Caco-2 (cell line): ENCODE results near the gene MAP1A. TPM values are rescaled to one million over a fixed set of nuclear protein-coding genes. Genes with fewer than 3 reads are reported as not detected.
"Not testable (repeated sequence)": the region's sequence is repeated elsewhere in the genome, so short reads cannot be mapped to it uniquely, and the experiment has no call there.

Source experiments
- BruUV-seq: library from RNA; stranded (reverse); fragments of 400-500 nt; replicated peaks from 2 replicates; lab custom pipeline; 2021; lab: Mats Ljungman, UMichigan
- CTCF ChIA-PET: fragments of 300-600 bp; sonication (Branson Sonifier 250); formaldehyde crosslinking; loops from one replicate; lab custom pipeline; 2022; ENCODE audit warnings: antibody characterized with exemption; lab: Charles Lee
- POLR2A ChIA-PET: fragments of 300-600 bp; sonication (Branson Sonifier 250); formaldehyde crosslinking; loops from one replicate; lab custom pipeline; 2022; ENCODE audit warnings: antibody characterized with exemption; lab: Charles Lee
- DNase-seq, 2 experiments: peaks; one replicate each; pipeline versions ENCODE4 v3.0.0 to v3.0.0-alpha.2; 2020 to 2022
- H3K27me3 ChIP-seq: replicated peaks from 2 replicates; pipeline ENCODE4 v1.6.0; 2011; ENCODE audit warnings: low read length; ENCODE audit not compliant: control insufficient read depth, insufficient read depth
- H3K36me3 ChIP-seq: 2 replicates; pipeline ENCODE4 v1.5.1; 2011; ENCODE audit warnings: low read length; ENCODE audit not compliant: control insufficient read depth, insufficient read depth
- H3K4me1 ChIP-seq: fragments of 250-450 bp; sonication (Bioruptor Pico); 2 replicates; pipeline ENCODE4 v1.5.1; 2020; ENCODE audit warnings: mild to moderate bottlenecking
- H3K4me3 ChIP-seq: 2 replicates; pipeline ENCODE4 v1.5.1; 2011; ENCODE audit warnings: low read depth, mild to moderate bottlenecking, control low read depth, low read length
- H3K9me3 ChIP-seq: fragments of 250-450 bp; sonication (Bioruptor Pico); 2 replicates; pipeline ENCODE4 v1.5.1; 2020; ENCODE audit warnings: mild to moderate bottlenecking, moderate library complexity
- H3K27ac Mint-ChIP-seq: one replicate; pipeline ENCODE4 v1.8.0; 2022; ENCODE audit warnings: mixed read lengths; ENCODE audit not compliant: unreplicated experiment
- H3K27me3 Mint-ChIP-seq: one replicate; pipeline ENCODE4 v1.8.0; 2022; ENCODE audit warnings: mixed read lengths; ENCODE audit not compliant: insufficient read depth, unreplicated experiment
- H3K36me3 Mint-ChIP-seq: one replicate; pipeline ENCODE4 v1.8.0; 2022; ENCODE audit warnings: mild to moderate bottlenecking, mixed read lengths; ENCODE audit not compliant: insufficient read depth, unreplicated experiment
- H3K4me1 Mint-ChIP-seq: one replicate; pipeline ENCODE4 v1.8.0; 2022; ENCODE audit warnings: low read depth, mixed read lengths; ENCODE audit not compliant: unreplicated experiment
- H3K4me3 Mint-ChIP-seq: one replicate; pipeline ENCODE4 v1.8.0; 2022; ENCODE audit warnings: mild to moderate bottlenecking, moderate library complexity, mixed read lengths; ENCODE audit not compliant: unreplicated experiment
- H3K9me3 Mint-ChIP-seq: one replicate; pipeline ENCODE4 v1.8.0; 2022; ENCODE audit warnings: mixed read lengths; ENCODE audit not compliant: unreplicated experiment
- intact Hi-C: fragments of 100-400 bp; cut with micrococcal nuclease; formaldehyde crosslinking; loops from one replicate; pipeline ENCODE4 v1.10.0; 2022; ENCODE audit not compliant: unreplicated experiment
- total RNA-seq: library from RNA; stranded (reverse); gene quantifications from 2 replicates; pipeline ENCODE4 v1.2.3, GENCODE V29; 2022
- TF ChIP-seq, protein P1 (sequence below), 2 experiments: fragments of 200-600 bp in 1 of 2; IDR thresholded peaks; 1 replicate in 1 of 2; 2 replicates in 1 of 2; pipeline versions ENCODE4 v1.5.1 to v1.8.0; 2011 to 2022; ENCODE audit warnings: antibody characterized with exemption in 1 of 2, control low read depth in 1 of 2, inconsistent platforms in 1 of 2, low read depth in 1 of 2, low read length in 1 of 2, mild to moderate bottlenecking in 1 of 2, moderate library complexity in 1 of 2; ENCODE audit not compliant: insufficient read depth in 1 of 2, severe bottlenecking in 1 of 2, unreplicated experiment in 1 of 2

MAP1A gene
- total RNA-seq, 1 experiment from 2014 or later = 0.84 TPM

DNA sequence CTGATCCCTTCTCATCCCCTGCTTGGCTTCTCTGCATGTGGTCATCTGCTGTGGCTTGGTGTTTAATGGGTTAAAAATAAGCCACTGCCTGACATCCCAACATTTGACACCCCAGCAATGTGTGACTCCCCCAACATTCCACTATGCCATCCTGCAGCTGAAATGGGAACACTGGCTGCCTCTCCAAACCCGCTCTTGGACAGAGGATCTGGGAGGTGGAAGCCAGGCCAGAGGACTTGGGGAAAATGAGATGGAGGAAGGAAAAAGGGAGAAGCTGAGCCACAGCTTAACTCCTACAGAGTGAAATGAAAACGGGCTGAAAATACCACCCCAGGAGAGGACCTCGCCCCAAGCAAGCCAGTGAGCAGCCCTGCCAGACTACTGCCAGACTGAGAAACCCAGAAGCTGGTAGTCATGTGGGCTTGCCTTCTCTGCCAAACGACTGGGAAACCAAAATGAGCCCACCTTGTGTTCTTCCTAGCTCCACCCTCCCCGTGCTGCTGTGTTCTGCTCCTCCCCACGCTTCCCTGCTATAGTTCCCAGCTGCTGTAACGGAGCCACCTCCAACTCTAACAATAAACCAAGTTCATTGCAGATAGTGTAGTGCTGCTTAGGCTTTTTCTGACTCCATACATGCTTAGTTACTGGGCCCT is 13.7 kb downstream of the MAP1A start:
- Mint-ChIP-seq H3K4me1 (no peaks in the 10 kb centered on the region), H3K4me3 (no peak overlapping the region)

GRCh38 chr15:43532826-43533225 is 15.4 kb downstream of the MAP1A start:
- CTCF ChIA-PET = interaction anchor here (0.7 to 1.2 kb wide), 2 partner anchors 22 to 788 kb away, joined by 4 to 10 read pairs; no protein-coding TSS in a partner anchor
- H3K4me1 ChIP-seq, H3K27me3 ChIP-seq, BruUV-seq, H3K4me1 Mint-ChIP-seq, H3K36me3 ChIP-seq, H3K4me3 Mint-ChIP-seq, H3K36me3 Mint-ChIP-seq, H3K27me3 Mint-ChIP-seq, intact Hi-C loops, H3K27ac Mint-ChIP-seq, H3K4me3 ChIP-seq, POLR2A ChIA-PET, H3K9me3 ChIP-seq, DNase-seq, H3K9me3 Mint-ChIP-seq: not testable (repeated sequence)

More for the DNA sequence above, 13.7 kb downstream of the MAP1A start:
- no peak for DNase-seq
- ChIA-PET POLR2A (no interaction called here), CTCF (no interaction called here)
- Mint-ChIP-seq H3K27me3 (no peaks in the 10 kb centered on the region), H3K27ac (no peak overlapping the region), H3K36me3 (peaks cover 5% of the 10 kb centered on the region), H3K9me3 (no peaks in the 10 kb centered on the region)
- Histone ChIP-seq H3K9me3 (no peaks in the 10 kb centered on the region), H3K4me1 (no peaks in the 10 kb centered on the region), H3K27me3 (no peaks in the 10 kb centered on the region), H3K4me3 (no peak overlapping the region), H3K36me3 (no peaks in the 10 kb centered on the region)
- no TSS peak for BruUV-seq
- TF ChIP-seq, protein P1, sequence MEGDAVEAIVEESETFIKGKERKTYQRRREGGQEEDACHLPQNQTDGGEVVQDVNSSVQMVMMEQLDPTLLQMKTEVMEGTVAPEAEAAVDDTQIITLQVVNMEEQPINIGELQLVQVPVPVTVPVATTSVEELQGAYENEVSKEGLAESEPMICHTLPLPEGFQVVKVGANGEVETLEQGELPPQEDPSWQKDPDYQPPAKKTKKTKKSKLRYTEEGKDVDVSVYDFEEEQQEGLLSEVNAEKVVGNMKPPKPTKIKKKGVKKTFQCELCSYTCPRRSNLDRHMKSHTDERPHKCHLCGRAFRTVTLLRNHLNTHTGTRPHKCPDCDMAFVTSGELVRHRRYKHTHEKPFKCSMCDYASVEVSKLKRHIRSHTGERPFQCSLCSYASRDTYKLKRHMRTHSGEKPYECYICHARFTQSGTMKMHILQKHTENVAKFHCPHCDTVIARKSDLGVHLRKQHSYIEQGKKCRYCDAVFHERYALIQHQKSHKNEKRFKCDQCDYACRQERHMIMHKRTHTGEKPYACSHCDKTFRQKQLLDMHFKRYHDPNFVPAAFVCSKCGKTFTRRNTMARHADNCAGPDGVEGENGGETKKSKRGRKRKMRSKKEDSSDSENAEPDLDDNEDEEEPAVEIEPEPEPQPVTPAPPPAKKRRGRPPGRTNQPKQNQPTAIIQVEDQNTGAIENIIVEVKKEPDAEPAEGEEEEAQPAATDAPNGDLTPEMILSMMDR (IDR thresholded peaks at IDR 0.05; ENCODE audit: insufficient read depth in 1 of 2, low read depth in 1 of 2, low read length in 1 of 2, severe bottlenecking in 1 of 2, unreplicated experiment in 1 of 2) = no peak
- intact Hi-C loops = no loop called here

- POLR2A ChIA-PET = no interaction called here
- Histone ChIP-seq H3K27me3 (no peaks in the 10 kb centered on the region), H3K36me3 (no peaks in the 10 kb centered on the region), H3K4me3 (no peak overlapping the region), H3K9me3 (no peaks in the 10 kb centered on the region), H3K4me1 (no peaks in the 10 kb centered on the region)
- no peak for DNase-seq
- TF ChIP-seq, protein P1 (IDR thresholded peaks at IDR 0.05; ENCODE audit: insufficient read depth in 1 of 2, low read depth in 1 of 2, low read length in 1 of 2, severe bottlenecking in 1 of 2, unreplicated experiment in 1 of 2) = no peak
- H3K27ac Mint-ChIP-seq = no peak overlapping the region
- H3K36me3 Mint-ChIP-seq = peaks cover 5% of the 10 kb centered on the region
- H3K27me3 Mint-ChIP-seq = no peaks in the 10 kb centered on the region
- no peaks in the 10 kb centered on the region for H3K4me1 Mint-ChIP-seq
- BruUV-seq = no TSS peak
- H3K9me3 Mint-ChIP-seq = no peaks in the 10 kb centered on the region
- intact Hi-C loops = no loop called here
- CTCF ChIA-PET = no interaction called here
- H3K4me3 Mint-ChIP-seq = no peak overlapping the region
These were observed 17.5 kb downstream of the MAP1A start for GRCh38 chr15:43534897-43535296.
